ENCODE measurements around the gene FOXA2.

The FOXA2 gene

GRCh38 chr20:22583773-22584521, 425 bp downstream of the FOXA2 start:
- ATAC-seq = no peak

- ATAC-seq = no peak
Measured at GRCh38 chr20:22582964-22583772, 1.2 kb downstream of the FOXA2 start.

DNA sequence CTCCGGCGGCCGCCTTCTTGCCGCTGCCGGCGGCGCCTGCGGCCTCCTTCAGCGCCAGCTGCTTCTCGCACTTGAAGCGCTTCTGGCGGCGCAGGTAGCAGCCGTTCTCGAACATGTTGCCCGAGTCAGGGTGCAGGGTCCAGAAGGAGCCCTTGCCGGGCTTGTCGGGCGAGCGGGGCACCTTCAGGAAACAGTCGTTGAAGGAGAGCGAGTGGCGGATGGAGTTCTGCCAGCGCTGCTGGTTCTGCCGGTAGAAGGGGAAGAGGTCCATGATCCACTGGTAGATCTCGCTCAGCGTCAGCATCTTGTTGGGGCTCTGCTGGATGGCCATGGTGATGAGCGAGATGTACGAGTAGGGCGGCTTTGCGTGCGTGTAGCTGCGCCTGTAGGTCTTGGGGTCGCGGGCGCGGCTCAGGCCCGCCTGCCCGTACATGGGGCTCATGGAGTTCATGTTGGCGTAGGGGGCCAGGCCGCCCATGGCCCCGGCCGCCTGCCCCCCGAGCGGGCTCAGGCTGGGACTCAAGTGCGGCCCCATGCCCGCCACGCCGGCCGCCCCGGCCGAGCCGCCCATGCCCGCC, 1.9 kb downstream of the FOXA2 start:
- no peak for ATAC-seq

- ATAC-seq = no peak
Measured at GRCh38 chr20:22581437-22582385, 2.7 kb downstream of the FOXA2 start.

DNA sequence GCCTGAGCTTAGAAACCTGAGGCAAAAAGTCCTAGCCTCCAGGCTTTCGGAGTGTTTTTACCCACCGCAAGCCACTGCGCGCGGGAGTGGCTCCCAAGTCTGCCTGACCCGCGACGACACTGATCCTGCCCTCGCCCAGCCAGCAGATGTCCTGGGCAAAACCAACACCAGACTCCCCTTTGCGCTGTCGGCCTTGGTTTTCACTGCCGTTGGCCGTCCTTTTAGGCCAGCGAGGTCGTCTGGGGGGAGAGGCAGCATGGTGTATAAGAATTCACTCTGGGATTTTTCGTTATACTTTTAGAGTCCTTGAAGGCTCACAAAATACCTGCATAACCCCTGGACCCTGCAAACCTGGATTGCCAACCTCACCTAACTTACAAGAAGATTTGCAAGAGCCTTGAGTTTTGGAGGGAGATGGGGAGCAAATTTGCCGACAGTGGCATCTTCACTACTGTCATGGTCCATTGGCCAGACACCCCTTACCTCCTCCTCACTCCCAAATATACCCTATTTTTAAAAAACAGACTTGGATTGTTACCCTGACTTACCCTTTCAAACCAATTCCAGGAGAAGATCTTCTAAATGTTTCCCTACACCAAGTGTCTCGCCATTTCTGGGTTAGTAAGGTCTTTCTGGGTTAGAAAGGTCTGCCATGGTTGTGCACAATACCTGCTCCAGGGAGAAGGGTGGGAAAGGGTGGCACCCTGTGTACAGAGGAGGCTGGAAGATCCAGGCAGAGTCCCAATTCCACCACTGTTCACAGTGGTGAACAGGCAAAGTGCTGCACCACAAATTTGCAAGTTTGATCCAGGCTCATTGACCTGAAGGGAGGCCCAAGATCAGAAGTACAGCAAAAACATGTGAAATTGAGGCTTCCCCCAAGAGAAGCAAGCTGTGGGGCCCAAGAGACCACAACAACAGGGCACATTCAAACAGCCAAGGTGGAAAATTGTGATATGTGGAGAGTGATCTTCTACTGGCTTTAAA, 4.4 kb downstream of the FOXA2 start:
- ATAC-seq = no peak

DNA sequence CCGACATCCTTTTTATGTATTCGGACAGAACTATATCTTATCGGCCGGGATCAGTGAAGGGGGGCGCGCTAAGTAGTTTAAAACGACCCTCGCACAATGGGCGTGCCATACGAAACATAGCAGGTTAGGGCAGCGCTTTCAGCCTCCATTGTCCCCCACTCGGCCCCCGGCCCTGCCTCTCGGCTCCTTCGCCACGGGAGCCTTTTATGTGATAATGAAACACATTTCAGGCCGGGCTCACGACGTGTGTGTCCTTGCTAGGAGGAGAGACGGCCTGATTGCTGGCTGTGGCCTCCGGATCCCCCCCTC, 5.3 kb downstream of the FOXA2 start:
- no peak for ATAC-seq

DNA sequence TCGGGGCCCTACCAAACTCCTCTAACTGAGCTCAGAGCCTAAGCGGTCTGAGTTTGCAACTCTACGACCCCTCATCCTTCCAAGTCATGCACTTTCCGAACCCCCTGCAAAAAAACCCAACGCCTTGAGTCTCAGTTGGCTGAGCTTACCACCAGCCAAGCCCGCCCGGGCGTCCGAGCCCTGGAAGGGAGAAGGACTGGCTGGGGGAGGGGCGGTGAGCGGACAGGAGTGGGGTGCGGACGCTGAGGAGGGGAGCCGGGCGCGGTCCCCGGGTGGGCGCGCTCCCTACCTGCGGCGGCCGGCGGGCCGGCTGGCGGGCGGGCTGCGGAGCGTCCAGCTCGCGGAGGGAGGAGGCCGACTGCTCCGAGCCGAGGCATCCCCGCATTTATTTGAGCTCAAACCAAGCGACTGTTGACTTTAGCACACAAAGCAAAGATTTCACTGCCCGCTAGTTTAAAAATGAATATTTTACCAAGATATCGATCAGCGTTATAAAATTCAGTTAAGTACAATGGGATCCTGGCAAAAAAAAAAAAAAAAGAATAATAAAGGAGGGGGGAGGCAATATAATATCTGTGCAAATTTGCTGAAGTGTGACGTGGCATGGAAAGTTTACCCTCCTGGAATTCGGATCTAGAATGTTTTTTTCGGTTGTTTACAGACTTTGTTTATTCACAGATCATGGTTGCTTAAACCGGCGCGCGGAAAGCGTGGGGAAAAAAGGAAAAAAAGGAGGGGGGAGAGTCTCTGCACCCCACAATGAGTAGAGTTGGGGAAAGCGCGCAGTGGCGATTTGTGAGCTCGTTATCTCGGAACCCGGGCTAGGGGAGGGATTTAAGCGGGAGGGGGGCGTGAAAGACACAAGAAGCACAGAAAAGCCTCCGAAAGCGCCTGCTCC, 5.9 kb downstream of the FOXA2 start:
- ATAC-seq = no peak

GRCh38 chr20:22577515-22578220, 6.7 kb downstream of the FOXA2 start:
- ATAC-seq = no peak

- no peak for ATAC-seq
Measured at GRCh38 chr20:22576733-22577514, 7.4 kb downstream of the FOXA2 start.

GRCh38 chr20:22576273-22576672, 8.1 kb downstream of the FOXA2 start:
- no peak for ATAC-seq

DNA sequence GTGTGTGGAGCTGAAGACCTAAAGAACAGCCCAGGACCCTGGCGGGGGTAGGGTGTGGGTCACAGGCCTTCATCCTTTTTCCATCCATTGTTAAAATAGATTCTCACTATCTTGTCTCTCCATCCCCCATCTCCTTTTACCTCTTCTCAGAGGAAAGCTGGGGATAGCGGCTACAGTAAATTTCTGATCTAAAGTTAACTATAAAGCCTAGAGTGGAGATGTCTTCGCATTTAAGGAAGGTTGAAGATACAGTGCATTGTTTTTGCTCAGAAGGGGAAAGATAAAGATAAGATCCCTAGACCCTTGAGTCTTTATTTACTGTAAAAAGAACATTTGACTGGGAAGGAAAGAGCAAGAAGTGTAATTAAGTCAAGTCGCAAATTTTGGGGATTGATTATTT, 8.6 kb downstream of the FOXA2 start:
- ATAC-seq = no peak

GRCh38 chr20:22575087-22575721, 9.2 kb downstream of the FOXA2 start:
- ATAC-seq = no peak

DNA sequence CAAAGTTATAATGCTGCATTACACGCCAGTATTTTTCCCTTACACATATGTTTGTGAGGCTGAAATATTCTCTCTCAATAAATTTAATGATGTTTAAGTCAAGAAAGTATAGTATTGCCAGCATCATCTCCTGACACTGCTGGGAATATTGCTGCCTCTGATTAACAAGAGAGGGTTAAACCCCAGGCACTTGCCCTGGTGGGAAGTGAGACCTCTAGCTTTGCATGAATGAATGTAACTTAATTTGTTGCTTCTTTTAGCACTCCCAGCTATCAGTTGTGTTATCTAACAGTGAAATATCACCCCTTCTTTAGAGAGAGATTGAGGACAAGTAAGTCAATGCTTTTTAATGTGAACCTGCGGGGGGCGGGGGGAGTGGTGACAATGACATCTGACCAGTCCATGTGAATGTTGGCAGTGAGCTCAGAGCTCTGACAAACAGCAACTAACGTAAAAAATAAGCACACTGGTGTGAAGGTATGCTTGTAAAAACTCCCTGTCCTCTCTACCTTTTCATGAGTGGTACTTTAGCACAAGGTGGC, 9.8 kb downstream of the FOXA2 start:
- no peak for ATAC-seq

DNA sequence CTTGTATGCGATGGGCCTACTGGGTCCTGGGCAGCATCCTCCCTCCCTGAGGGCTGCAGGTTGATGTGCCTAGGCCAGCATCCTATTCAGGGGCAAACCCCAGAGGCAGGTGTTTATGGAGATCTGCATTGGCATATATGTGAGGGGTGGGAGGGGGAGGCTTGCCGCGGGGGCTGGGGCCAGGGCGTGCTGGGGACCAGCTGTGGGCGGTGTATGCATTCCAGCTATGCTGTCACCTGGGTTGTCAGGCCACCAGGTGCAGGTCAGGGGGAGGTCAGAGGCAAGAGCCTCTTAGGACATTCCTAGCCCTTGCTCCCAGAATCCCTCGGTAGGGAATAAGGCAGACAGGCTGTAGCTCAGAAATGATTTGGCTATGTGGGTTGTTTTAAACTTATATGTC, 11.9 kb downstream of the FOXA2 start:
- ATAC-seq = no peak

DNA sequence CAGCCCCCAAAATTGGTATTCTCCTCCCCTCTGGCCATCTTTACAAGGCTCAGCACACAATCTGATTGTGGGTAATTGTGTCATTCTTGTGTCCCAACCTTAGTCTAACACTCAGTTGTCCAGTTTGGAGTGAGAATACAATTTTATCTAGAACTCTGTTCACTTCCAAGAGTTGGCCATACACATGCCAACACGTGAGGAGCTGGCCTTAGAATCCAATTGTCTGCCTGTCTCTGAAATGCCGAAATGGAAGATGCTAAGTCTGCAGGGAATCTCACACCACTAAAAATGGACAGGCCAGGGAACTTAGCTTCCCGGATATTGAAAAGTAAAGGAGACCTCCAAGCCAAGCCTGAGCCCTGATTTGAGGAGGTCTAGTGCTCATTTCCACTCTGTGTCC, 12.3 kb downstream of the FOXA2 start:
- no peak for ATAC-seq

DNA sequence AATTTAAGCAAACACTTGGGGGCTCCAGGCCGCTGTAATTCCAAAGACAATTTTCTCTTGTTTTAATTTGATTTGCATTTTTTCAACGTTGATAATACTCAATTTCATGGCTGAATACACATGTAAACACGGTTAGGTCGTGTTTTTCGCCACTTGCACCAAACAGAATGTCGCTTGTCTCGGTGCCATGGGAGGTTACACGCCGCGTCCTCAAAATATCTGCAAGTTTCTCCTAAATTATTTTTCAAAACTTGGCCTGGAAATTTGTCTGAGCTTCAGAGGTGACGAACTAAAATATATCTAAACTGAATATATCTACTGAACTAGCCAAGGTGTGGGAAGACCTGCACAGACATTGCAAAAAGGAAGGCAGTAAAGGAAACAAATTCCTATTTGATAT, 15.0 kb downstream of the FOXA2 start:
- ATAC-seq = no peak

GRCh38 chr20:22568872-22569344, 15.5 kb downstream of the FOXA2 start:
- no peak for ATAC-seq

Measured in activated CD4-positive, CD25-positive, alpha-beta regulatory T cell treated with anti-CD3 and anti-CD28 coated beads, Interleukin-2, amount 50 U/mL, for 24 hours (primary cell).